ENCODE data around the gene BRPF3. TPM values are rescaled to one million over a fixed set of nuclear protein-coding genes. Genes with fewer than 3 reads are reported as not detected.
"Not testable (repeated sequence)": the region's sequence is repeated elsewhere in the genome, so short reads cannot be mapped to it uniquely, and the experiment has no call there.

BRPF3 gene
- total RNA-seq, 1 donor from 2014 or later = 32.0 TPM

- Mint-ChIP-seq H3K9me3 (ENCODE audit: unreplicated experiment) (no peaks in the 10 kb centered on the region), H3K4me3 (ENCODE audit: unreplicated experiment) (no peak overlapping the region), H3K36me3 (ENCODE audit: low read depth, unreplicated experiment) (peaks cover 33% of the 10 kb centered on the region), H3K4me1 (ENCODE audit: low read depth, unreplicated experiment) (no peaks in the 10 kb centered on the region), H3K27ac (ENCODE audit: unreplicated experiment) (no peak overlapping the region), H3K27me3 (ENCODE audit: low read depth, unreplicated experiment) (no peaks in the 10 kb centered on the region)
- Histone ChIP-seq H4K20me1 (ENCODE audit: insufficient read depth, low read length) (peaks cover 55% of the 10 kb centered on the region), H3K27ac (ENCODE audit: low read depth, low read length) (no peak overlapping the region), H3K79me2 (ENCODE audit: insufficient read depth, low read length) (no peaks in the 10 kb centered on the region), H2AFZ (ENCODE audit: low read depth, low read length) (no peak overlapping the region), H3K36me3 (ENCODE audit: insufficient read depth, low read length) (peaks cover 50% of the 10 kb centered on the region), H3K9ac (ENCODE audit: low read length) (no peak overlapping the region), H3K4me1 (ENCODE audit: insufficient read depth, low read length) (no peaks in the 10 kb centered on the region), H3K4me3 (ENCODE audit: insufficient read depth, low read depth, low read length) (no peak overlapping the region), H3K27me3 (ENCODE audit: insufficient read depth, low read length) (no peaks in the 10 kb centered on the region), H3K9me3 (ENCODE audit: insufficient read depth, low read depth, low read length) (no peaks in the 10 kb centered on the region), H3K4me2 (ENCODE audit: low read length) (no peak overlapping the region)
- no peak for TF ChIP-seq CTCF (IDR thresholded peaks at IDR 0.05; ENCODE audit: insufficient read depth, low read depth, low read length)
- no peak for TF ChIP-seq EZH2 (IDR thresholded peaks at IDR 0.05; ENCODE audit: insufficient read depth, low read length)
- FAIRE-seq = no peak
- DNase-seq (ENCODE audit: low read depth) = peak; percentile 26
Observed at GRCh38 chr6:36216559-36216958, 20.0 kb downstream of the BRPF3 start.

- Histone ChIP-seq H3K4me2 (ENCODE audit: low read length) (no peak overlapping the region), H3K9ac (ENCODE audit: low read length) (no peak overlapping the region), H3K36me3 (ENCODE audit: insufficient read depth, low read length) (peaks cover 51% of the 10 kb centered on the region), H3K4me1 (ENCODE audit: insufficient read depth, low read length) (no peaks in the 10 kb centered on the region), H3K27ac (ENCODE audit: low read depth, low read length) (no peak overlapping the region), H3K9me3 (ENCODE audit: insufficient read depth, low read depth, low read length) (no peaks in the 10 kb centered on the region), H3K27me3 (ENCODE audit: insufficient read depth, low read length) (no peaks in the 10 kb centered on the region), H4K20me1 (ENCODE audit: insufficient read depth, low read length) (peaks cover 60% of the 10 kb centered on the region), H2AFZ (ENCODE audit: low read depth, low read length) (no peak overlapping the region), H3K4me3 (ENCODE audit: insufficient read depth, low read depth, low read length) (no peak overlapping the region), H3K79me2 (ENCODE audit: insufficient read depth, low read length) (no peaks in the 10 kb centered on the region)
- Mint-ChIP-seq H3K36me3 (ENCODE audit: low read depth, unreplicated experiment) (peaks cover 33% of the 10 kb centered on the region), H3K27ac (ENCODE audit: unreplicated experiment) (no peak overlapping the region), H3K4me3 (ENCODE audit: unreplicated experiment) (no peak overlapping the region), H3K4me1 (ENCODE audit: low read depth, unreplicated experiment) (no peaks in the 10 kb centered on the region), H3K9me3 (ENCODE audit: unreplicated experiment) (no peaks in the 10 kb centered on the region), H3K27me3 (ENCODE audit: low read depth, unreplicated experiment) (no peaks in the 10 kb centered on the region)
- DNase-seq (ENCODE audit: low read depth) (no peak), FAIRE-seq (no peak)
- TF ChIP-seq EZH2 (IDR thresholded peaks at IDR 0.05; ENCODE audit: insufficient read depth, low read length) (no peak), CTCF (IDR thresholded peaks at IDR 0.05; ENCODE audit: insufficient read depth, low read depth, low read length) (no peak)
Observed at GRCh38 chr6:36217188-36217587, 20.6 kb downstream of the BRPF3 start.

- peaks cover 65% of the 10 kb centered on the region for H4K20me1 ChIP-seq (ENCODE audit: insufficient read depth, low read length)
- no peak overlapping the region for H3K9ac ChIP-seq (ENCODE audit: low read length)
- no peaks in the 10 kb centered on the region for H3K4me1 Mint-ChIP-seq (ENCODE audit: low read depth, unreplicated experiment)
- no peaks in the 10 kb centered on the region for H3K4me1 ChIP-seq (ENCODE audit: insufficient read depth, low read length)
- H3K27ac Mint-ChIP-seq (ENCODE audit: unreplicated experiment) = no peak overlapping the region
- H3K4me3 Mint-ChIP-seq (ENCODE audit: unreplicated experiment) = no peak overlapping the region
- H3K79me2 ChIP-seq (ENCODE audit: insufficient read depth, low read length) = no peaks in the 10 kb centered on the region
- no peaks in the 10 kb centered on the region for H3K27me3 ChIP-seq (ENCODE audit: insufficient read depth, low read length)
- no peak overlapping the region for H3K27ac ChIP-seq (ENCODE audit: low read depth, low read length)
- no peak overlapping the region for H2AFZ ChIP-seq (ENCODE audit: low read depth, low read length)
- no peaks in the 10 kb centered on the region for H3K9me3 Mint-ChIP-seq (ENCODE audit: unreplicated experiment)
- TF ChIP-seq EZH2 (IDR thresholded peaks at IDR 0.05; ENCODE audit: insufficient read depth, low read length) (no peak), CTCF (IDR thresholded peaks at IDR 0.05; ENCODE audit: insufficient read depth, low read depth, low read length) (no peak)
- H3K4me2 ChIP-seq (ENCODE audit: low read length) = no peak overlapping the region
- no peaks in the 10 kb centered on the region for H3K9me3 ChIP-seq (ENCODE audit: insufficient read depth, low read depth, low read length)
- FAIRE-seq (no peak), DNase-seq (ENCODE audit: low read depth) (no peak)
- no peak overlapping the region for H3K4me3 ChIP-seq (ENCODE audit: insufficient read depth, low read depth, low read length)
- no peaks in the 10 kb centered on the region for H3K27me3 Mint-ChIP-seq (ENCODE audit: low read depth, unreplicated experiment)
- peaks cover 58% of the 10 kb centered on the region for H3K36me3 ChIP-seq (ENCODE audit: insufficient read depth, low read length)
- peaks cover 32% of the 10 kb centered on the region for H3K36me3 Mint-ChIP-seq (ENCODE audit: low read depth, unreplicated experiment)
Observed at GRCh38 chr6:36217946-36218345, 21.4 kb downstream of the BRPF3 start.

GRCh38 chr6:36218516-36218915 lies 22.0 kb downstream of the BRPF3 start:
- not testable (repeated sequence) for H3K4me1 ChIP-seq (ENCODE audit: insufficient read depth, low read length); H3K79me2 ChIP-seq (ENCODE audit: insufficient read depth, low read length); H3K9me3 ChIP-seq (ENCODE audit: insufficient read depth, low read depth, low read length); H3K27me3 Mint-ChIP-seq (ENCODE audit: low read depth, unreplicated experiment); H3K4me2 ChIP-seq (ENCODE audit: low read length); H3K4me1 Mint-ChIP-seq (ENCODE audit: low read depth, unreplicated experiment); H2AFZ ChIP-seq (ENCODE audit: low read depth, low read length); DNase-seq (ENCODE audit: low read depth); H3K27ac Mint-ChIP-seq (ENCODE audit: unreplicated experiment); H3K27me3 ChIP-seq (ENCODE audit: insufficient read depth, low read length); H3K4me3 Mint-ChIP-seq (ENCODE audit: unreplicated experiment); H3K9ac ChIP-seq (ENCODE audit: low read length); H3K9me3 Mint-ChIP-seq (ENCODE audit: unreplicated experiment); H3K4me3 ChIP-seq (ENCODE audit: insufficient read depth, low read depth, low read length); H3K27ac ChIP-seq (ENCODE audit: low read depth, low read length); FAIRE-seq
- Histone ChIP-seq H3K36me3 (ENCODE audit: insufficient read depth, low read length) (peaks cover 62% of the 10 kb centered on the region), H4K20me1 (ENCODE audit: insufficient read depth, low read length) (peaks cover 70% of the 10 kb centered on the region)
- H3K36me3 Mint-ChIP-seq (ENCODE audit: low read depth, unreplicated experiment) = peaks cover 28% of the 10 kb centered on the region

All from astrocyte (in vitro differentiated cells and primary cell).